Tibial artery (tissue), 4 donors: Measurements from ENCODE around the gene KLHL15.

ENCODE experiments used
- DNase-seq, 2 donors: peaks; one replicate each; pipeline ENCODE4 v3.0.0-alpha.2; 2019
- H3K27ac ChIP-seq, 2 donors: fragments of 200-600 bp; sonication (generic) in 1 of 2; 1 replicate in 1 of 2; 2 replicates in 1 of 2; pipeline ENCODE4 v1.5.1; 2018 to 2019; ENCODE audit warnings: mild to moderate bottlenecking in 1 of 2
- H3K27me3 ChIP-seq, 2 donors: fragments of 200-600 bp; sonication (generic) in 1 of 2; one replicate each; pipeline versions ENCODE4 v1.5.1 to v1.6.0; 2016 to 2019
- H3K36me3 ChIP-seq, 3 donors: fragments of 200-600 bp; sonication (generic) in 2 of 3; one replicate each; pipeline ENCODE4 v1.5.1; 2016 to 2019; ENCODE audit warnings: mild to moderate bottlenecking in 2 of 3
- H3K4me1 ChIP-seq, 4 donors: fragments of 200-600 bp; sonication (generic) in 2 of 4; 1 replicate in 3 of 4; 2 replicates in 1 of 4; pipeline ENCODE4 v1.5.1; 2016 to 2019
- H3K4me3 ChIP-seq, 2 donors: fragments of 200-600 bp; sonication (generic) in 1 of 2; 1 replicate in 1 of 2; 2 replicates in 1 of 2; pipeline ENCODE4 v1.5.1; 2018 to 2019; ENCODE audit warnings: mild to moderate bottlenecking in 2 of 2
- H3K9me3 ChIP-seq, 3 donors: fragments of 200-600 bp; sonication (generic) in 1 of 3; one replicate each; pipeline ENCODE4 v1.5.1; 2016 to 2019
- CTCF ChIP-seq, 2 experiments: fragments of 200-600 bp in 1 of 2; fragments of 450-650 bp in 1 of 2; IDR thresholded peaks; one replicate each; pipeline ENCODE4 v1.5.1; 2017 to 2019; ENCODE audit warnings: antibody characterized with exemption in 2 of 2, mild to moderate bottlenecking in 1 of 2, moderate library complexity in 1 of 2
- intact Hi-C: fragments of 100-400 bp; cut with DNase I; formaldehyde crosslinking; loops from one replicate; pipeline ENCODE4 v1.15.0; 2023; ENCODE audit warnings: low total_unique reads

Gene KLHL15

DNA sequence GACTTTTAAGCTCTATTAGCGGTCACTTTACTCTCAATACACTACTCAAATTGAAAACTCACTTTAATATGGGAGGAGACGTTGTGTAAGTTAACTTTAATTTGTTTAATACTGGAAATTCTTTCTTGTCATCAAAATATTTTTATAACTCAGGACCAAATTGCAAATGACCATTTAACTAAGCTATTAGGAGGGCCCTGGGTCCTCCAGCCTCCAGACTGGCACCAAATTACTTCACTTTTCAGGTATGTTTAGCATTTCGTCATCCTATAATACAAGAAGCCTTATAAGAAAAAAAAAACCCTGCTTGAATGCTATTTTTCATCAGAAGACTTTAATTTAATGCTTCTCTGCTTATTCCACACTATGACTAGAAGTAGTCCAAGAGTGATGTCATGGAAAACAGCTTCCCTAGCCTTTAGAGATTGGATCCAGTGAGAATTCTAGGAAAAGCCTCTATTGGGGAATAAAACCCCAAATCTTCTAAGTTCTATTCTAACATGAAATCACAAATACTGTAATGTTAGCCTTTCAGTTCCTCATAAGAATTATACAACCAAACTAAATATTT lies 6.6 kb downstream of the KLHL15 start:
- Histone ChIP-seq H3K9me3 (no peaks in the 10 kb centered on the region), H3K4me1 (peaks cover 0 to 20% (median 5%) of the 10 kb centered on the region in 4 donors), H3K27me3 (no peaks in the 10 kb centered on the region), H3K27ac (peak overlapping the region in 1 of 2 donors; percentile 46), H3K4me3 (no peak overlapping the region), H3K36me3 (no peaks in the 10 kb centered on the region)
- no peak for DNase-seq
- TF ChIP-seq CTCF (IDR thresholded peaks at IDR 0.05) = no peak
- intact Hi-C loops = no loop called here

GRCh38 chrX:24019448-24019847 lies 7.5 kb downstream of the KLHL15 start:
- no peak for DNase-seq
- Histone ChIP-seq H3K27me3 (no peaks in the 10 kb centered on the region), H3K4me1 (peaks cover 0 to 20% (median 5%) of the 10 kb centered on the region in 4 donors), H3K27ac (no peak overlapping the region), H3K4me3 (no peak overlapping the region), H3K9me3 (no peaks in the 10 kb centered on the region), H3K36me3 (no peaks in the 10 kb centered on the region)
- TF ChIP-seq CTCF (IDR thresholded peaks at IDR 0.05) = no peak
- intact Hi-C loops = no loop called here

GRCh38 chrX:24018809-24019208 lies 8.2 kb downstream of the KLHL15 start:
- TF ChIP-seq CTCF (IDR thresholded peaks at IDR 0.05) = no peak
- intact Hi-C loops = no loop called here
- Histone ChIP-seq H3K36me3 (no peaks in the 10 kb centered on the region), H3K9me3 (no peaks in the 10 kb centered on the region), H3K27me3 (no peaks in the 10 kb centered on the region), H3K4me1 (peaks cover 0 to 19% (median 5%) of the 10 kb centered on the region in 4 donors), H3K4me3 (no peak overlapping the region), H3K27ac (no peak overlapping the region)
- DNase-seq = no peak

DNA sequence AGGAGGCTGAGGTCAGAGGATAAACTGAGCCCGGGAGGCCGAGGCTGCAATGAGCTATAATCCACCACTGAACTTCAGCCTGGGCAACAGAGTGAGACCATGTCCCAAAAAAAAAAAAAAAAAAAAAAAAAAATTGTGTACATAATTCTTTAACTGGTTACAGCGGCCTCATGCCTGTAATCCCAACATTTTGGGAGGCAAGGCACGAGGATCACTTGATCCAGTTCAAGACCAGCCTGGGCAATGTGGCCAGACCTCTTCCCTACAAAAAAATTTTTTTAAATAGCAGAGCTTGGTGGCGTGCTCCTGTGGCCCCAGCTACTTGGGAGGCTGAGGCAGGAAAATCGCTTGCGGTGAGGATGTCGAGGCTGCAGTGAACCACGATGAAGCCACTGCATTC lies 9.3 kb downstream of the KLHL15 start:
- no peak overlapping the region for H3K4me3 ChIP-seq
- no peak for DNase-seq
- no peak overlapping the region for H3K27ac ChIP-seq
- H3K4me1 ChIP-seq = peaks cover 0 to 14% (median 5%) of the 10 kb centered on the region in 4 donors
- H3K36me3 ChIP-seq = no peaks in the 10 kb centered on the region
- intact Hi-C loops = no loop called here
- no peaks in the 10 kb centered on the region for H3K9me3 ChIP-seq
- TF ChIP-seq CTCF (IDR thresholded peaks at IDR 0.05) = no peak
- no peaks in the 10 kb centered on the region for H3K27me3 ChIP-seq

DNA sequence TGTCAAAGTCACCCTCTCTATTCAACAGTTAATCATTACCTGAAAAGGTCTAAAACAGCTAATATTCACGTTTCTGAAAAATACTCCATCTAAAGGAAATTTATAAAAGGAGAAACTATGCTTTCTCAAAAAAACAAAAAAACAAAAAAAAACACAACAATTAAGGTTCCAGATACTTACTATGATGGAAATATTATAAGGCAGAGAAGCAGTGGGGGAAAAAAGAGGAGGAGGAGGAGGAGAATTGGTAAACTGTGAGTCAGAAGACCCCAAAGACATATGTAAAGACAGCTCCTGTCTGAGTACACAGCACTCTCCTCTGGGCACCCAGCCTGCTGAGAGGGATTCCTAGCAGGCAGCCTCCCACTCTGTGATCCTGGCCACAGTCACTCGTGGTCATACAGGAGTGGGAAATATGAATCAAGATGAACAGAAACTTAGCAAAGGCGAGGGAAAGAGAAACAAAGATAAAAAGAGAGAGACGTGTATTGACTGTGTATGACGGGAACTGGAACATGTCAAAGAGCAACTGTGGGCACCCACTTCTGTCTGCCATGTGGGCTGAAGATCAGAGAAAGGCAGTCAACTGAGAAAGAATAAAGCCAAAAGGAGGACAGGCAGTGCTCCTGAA lies 12.5 kb downstream of the KLHL15 start:
- Histone ChIP-seq H3K36me3 (no peaks in the 10 kb centered on the region), H3K9me3 (no peaks in the 10 kb centered on the region), H3K4me3 (no peak overlapping the region), H3K27ac (no peak overlapping the region), H3K27me3 (no peaks in the 10 kb centered on the region), H3K4me1 (peaks cover 0 to 3% (median 0%) of the 10 kb centered on the region in 4 donors)
- intact Hi-C loops = no loop called here
- DNase-seq = no peak
- no peak for TF ChIP-seq CTCF (IDR thresholded peaks at IDR 0.05)
